ENCODE data around the gene ATG16L2. TPM values are rescaled to one million over a fixed set of nuclear protein-coding genes. Genes with fewer than 3 reads are reported as not detected.
A peak's percentile ranks its signal among the peaks of the same experiment; 100 is the strongest.

ATG16L2 gene
- total RNA-seq, 1 donor from 2014 or later = 32.2 TPM

DNA sequence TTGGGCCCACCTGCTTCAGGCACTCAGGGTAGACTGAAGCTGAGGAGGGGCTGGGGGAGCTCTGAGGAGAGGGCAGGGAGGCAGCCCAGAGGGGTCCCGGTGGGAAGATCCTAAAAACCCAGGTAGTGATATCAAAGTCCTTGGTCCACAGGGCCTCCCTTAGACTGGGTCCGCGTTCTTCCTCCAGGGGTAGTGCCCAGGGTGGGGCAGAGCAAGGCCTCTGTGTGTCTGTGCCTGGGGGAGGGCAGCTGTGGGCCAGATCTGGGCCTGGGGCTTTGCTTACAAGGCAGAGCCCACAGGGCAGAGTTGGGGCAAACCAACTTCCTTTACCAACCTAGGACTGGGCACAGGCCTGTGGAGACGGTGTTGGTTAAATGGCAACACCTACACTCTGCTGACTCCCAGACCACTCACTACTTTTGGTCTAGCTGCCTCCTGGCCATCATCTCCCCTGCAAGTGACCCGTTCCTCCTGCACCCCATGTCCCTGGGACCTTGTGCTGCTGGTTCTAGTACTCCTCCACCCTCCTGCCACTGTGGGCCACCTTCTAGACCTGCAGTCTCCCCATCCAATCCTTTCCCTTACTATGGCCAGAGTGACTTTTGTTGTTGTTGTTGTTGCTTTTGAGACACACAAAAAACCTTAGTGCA is 15.8 kb downstream of the ATG16L2 start:
- Histone ChIP-seq H3K27me3 (no peaks in the 10 kb centered on the region), H3K4me1 (peaks cover 36% of the 10 kb centered on the region), H3K9me3 (no peaks in the 10 kb centered on the region), H3K36me3 (peaks cover 0 to 11% of the 10 kb centered on the region in 2 donors), H3K4me3 (no peak overlapping the region), H3K27ac (no peak overlapping the region)
- intact Hi-C loops (cut with DNase I) = loop anchor here (5.0 to 10.0 kb wide), 2 partner anchors 315 to 347 kb away; partner anchors contain the start of gene FCHSD2
- no peak for DNase-seq (ENCODE audit: extremely low spot score in 2 of 2)
- TF ChIP-seq, protein P1, sequence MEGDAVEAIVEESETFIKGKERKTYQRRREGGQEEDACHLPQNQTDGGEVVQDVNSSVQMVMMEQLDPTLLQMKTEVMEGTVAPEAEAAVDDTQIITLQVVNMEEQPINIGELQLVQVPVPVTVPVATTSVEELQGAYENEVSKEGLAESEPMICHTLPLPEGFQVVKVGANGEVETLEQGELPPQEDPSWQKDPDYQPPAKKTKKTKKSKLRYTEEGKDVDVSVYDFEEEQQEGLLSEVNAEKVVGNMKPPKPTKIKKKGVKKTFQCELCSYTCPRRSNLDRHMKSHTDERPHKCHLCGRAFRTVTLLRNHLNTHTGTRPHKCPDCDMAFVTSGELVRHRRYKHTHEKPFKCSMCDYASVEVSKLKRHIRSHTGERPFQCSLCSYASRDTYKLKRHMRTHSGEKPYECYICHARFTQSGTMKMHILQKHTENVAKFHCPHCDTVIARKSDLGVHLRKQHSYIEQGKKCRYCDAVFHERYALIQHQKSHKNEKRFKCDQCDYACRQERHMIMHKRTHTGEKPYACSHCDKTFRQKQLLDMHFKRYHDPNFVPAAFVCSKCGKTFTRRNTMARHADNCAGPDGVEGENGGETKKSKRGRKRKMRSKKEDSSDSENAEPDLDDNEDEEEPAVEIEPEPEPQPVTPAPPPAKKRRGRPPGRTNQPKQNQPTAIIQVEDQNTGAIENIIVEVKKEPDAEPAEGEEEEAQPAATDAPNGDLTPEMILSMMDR (IDR thresholded peaks at IDR 0.05) = no peak
- TF ChIP-seq POLR2A (IDR thresholded peaks at IDR 0.05) (no peak), POLR2AphosphoS5 (IDR thresholded peaks at IDR 0.05; ENCODE audit: insufficient read depth in 1 of 2, low read depth in 1 of 2) (no peak)

DNA sequence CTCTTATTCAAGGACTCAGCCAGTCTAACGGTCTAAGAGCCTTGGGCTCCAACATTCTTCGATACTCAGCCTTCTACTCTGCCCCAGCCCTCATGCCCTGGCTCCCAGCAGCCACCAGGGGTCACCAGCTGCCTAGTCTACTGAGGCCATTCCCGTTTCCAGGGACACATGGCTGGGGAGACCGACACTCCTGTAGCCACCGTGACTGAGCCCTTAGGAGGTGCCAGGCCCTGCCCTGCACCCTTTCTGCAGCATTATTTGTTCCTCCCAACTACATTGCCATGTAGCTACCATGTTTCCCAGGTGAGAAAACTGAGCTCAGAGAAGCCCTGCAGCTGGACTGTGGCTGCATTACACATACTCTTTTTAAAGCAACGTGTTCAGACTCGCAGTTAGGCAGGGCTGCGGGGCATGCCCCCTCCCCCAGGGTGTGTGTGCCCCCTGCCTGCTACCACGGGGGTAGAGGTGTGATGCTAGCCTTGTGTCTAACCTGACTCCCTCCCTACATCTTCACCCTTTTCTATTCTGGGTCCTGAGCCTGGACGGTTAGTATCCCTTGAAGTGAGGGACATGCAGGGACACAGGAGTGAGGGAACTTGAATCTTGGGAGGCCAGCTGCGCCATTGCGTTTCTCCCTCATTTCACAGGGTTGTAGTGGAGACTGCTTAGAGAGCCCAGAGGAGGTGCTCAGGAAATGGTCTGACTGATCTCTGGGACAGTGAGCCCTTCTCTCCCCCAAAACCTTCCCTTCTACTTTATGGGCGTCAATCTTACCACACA is 17.5 kb downstream of the ATG16L2 start:
- no peaks in the 10 kb centered on the region for H3K27me3 ChIP-seq
- intact Hi-C loops (cut with DNase I) = loop anchor here (10.0 kb wide), 1 partner anchor 313 kb away; the partner anchor contains the start of gene FCHSD2
- peak overlapping the region; percentile 8 for H3K27ac ChIP-seq
- H3K9me3 ChIP-seq = no peaks in the 10 kb centered on the region
- peak in 1 of 2 donors; percentile 81 for DNase-seq (ENCODE audit: extremely low spot score in 2 of 2)
- no peak overlapping the region for H3K4me3 ChIP-seq
- no peak for TF ChIP-seq POLR2A (IDR thresholded peaks at IDR 0.05)
- TF ChIP-seq, protein P1 (IDR thresholded peaks at IDR 0.05) = peak; percentile 90 to 95 (median 94)
- peak; percentile 35 to 58 for TF ChIP-seq POLR2AphosphoS5 (IDR thresholded peaks at IDR 0.05; ENCODE audit: insufficient read depth in 1 of 2, low read depth in 1 of 2)
- peaks cover 36% of the 10 kb centered on the region for H3K4me1 ChIP-seq
- H3K36me3 ChIP-seq = peaks cover 0 to 11% of the 10 kb centered on the region in 2 donors

DNA sequence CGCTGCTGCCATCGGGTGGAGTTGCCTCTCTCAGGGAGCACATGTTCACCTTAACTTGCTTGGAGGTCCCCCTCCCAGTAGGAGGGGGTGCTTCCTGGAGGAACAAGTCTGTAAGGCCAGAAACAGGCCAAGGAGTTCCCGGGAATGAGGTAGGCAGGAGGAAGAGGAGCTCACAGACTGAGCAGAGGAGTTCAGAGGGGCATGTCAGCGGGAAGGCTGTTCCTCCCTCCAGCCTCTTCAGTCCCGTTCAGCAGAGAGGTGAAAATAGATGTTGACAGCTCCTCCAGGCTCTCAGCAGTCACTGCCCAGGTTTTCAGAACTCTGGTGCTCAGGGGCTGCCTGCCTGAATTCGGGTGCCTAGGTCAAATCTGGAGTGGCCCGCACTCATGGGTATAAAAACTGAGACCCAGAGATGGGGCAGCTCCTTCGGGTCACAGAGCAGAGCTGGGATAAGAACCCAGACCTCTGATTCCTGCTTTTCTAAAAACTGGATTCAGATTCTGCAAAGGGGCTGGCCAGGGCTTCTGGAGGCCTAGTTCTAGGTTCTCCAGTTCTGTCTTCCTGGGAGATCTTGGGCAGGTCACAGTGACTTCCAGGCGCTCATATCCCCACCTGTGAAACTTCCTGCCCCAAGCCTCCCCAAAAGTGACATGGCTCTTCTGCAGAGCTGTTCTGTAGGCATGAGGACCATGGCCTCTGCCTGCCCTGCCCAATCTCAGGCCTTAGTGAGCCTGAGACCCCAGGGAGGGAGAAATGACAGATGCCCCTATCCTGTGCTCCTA is 18.3 kb downstream of the ATG16L2 start:
- Histone ChIP-seq H3K9me3 (no peaks in the 10 kb centered on the region), H3K4me1 (peaks cover 36% of the 10 kb centered on the region), H3K36me3 (peaks cover 0 to 15% of the 10 kb centered on the region in 2 donors), H3K4me3 (no peak overlapping the region), H3K27me3 (no peaks in the 10 kb centered on the region), H3K27ac (peak overlapping the region; percentile 52)
- TF ChIP-seq POLR2AphosphoS5 (IDR thresholded peaks at IDR 0.05; ENCODE audit: insufficient read depth in 1 of 2, low read depth in 1 of 2) = no peak
- TF ChIP-seq POLR2A (IDR thresholded peaks at IDR 0.05) = no peak
- TF ChIP-seq, protein P1 (IDR thresholded peaks at IDR 0.05) = no peak
- peak in 1 of 2 donors; percentile 86 for DNase-seq (ENCODE audit: extremely low spot score in 2 of 2)
- intact Hi-C loops (cut with DNase I) = loop anchor here (10.0 kb wide), 1 partner anchor 312 kb away; the partner anchor contains the start of gene FCHSD2

DNA sequence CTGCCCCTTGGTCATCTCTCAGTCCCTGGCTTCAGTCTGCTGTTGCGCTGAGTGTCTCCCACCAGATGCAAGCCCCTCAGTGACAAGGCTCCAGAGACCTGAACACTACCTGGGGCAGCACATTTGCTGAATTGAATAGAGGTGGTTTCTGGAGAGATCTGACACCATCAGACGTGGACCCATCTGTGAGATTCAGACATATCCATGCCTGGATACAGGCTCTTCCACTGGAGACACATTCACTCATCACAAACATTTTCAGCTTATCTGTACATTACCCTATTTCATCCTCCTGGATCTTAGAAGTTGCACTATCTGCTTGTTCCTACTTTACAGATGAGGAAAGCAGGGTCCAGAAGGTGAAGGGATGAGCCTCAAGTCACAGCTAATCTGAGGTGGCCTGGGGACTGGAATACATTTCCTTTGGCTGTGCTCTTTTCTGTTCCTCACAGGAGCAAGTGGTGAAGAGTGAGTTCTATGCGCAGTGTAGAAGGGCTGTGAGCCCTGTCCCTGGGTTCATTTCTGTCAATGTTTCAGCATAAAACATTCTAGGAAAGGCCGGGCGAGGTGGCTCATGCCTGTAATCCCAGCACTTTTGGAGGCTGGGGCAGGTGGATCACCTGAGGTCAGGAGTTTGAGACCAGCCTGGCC is 19.0 kb downstream of the ATG16L2 start:
- TF ChIP-seq POLR2A (IDR thresholded peaks at IDR 0.05) (no peak), POLR2AphosphoS5 (IDR thresholded peaks at IDR 0.05; ENCODE audit: insufficient read depth in 1 of 2, low read depth in 1 of 2) (no peak)
- TF ChIP-seq, protein P1 (IDR thresholded peaks at IDR 0.05) = no peak
- DNase-seq (ENCODE audit: extremely low spot score in 2 of 2) = peak in 1 of 2 donors; percentile 49
- Histone ChIP-seq H3K9me3 (no peaks in the 10 kb centered on the region), H3K27ac (peak overlapping the region; percentile 52), H3K4me3 (no peak overlapping the region), H3K4me1 (peaks cover 36% of the 10 kb centered on the region), H3K36me3 (peaks cover 0 to 16% of the 10 kb centered on the region in 2 donors), H3K27me3 (no peaks in the 10 kb centered on the region)
- intact Hi-C loops (cut with DNase I) = loop anchor here (10.0 kb wide), 1 partner anchor 312 kb away; the partner anchor contains the start of gene FCHSD2

Data from vagina (tissue), 2 donors.